ENCODE measurements around the gene SELL.
"Not testable (repeated sequence)": the region's sequence is repeated elsewhere in the genome, so short reads cannot be mapped to it uniquely, and the experiment has no call there.

Gene SELL

DNA sequence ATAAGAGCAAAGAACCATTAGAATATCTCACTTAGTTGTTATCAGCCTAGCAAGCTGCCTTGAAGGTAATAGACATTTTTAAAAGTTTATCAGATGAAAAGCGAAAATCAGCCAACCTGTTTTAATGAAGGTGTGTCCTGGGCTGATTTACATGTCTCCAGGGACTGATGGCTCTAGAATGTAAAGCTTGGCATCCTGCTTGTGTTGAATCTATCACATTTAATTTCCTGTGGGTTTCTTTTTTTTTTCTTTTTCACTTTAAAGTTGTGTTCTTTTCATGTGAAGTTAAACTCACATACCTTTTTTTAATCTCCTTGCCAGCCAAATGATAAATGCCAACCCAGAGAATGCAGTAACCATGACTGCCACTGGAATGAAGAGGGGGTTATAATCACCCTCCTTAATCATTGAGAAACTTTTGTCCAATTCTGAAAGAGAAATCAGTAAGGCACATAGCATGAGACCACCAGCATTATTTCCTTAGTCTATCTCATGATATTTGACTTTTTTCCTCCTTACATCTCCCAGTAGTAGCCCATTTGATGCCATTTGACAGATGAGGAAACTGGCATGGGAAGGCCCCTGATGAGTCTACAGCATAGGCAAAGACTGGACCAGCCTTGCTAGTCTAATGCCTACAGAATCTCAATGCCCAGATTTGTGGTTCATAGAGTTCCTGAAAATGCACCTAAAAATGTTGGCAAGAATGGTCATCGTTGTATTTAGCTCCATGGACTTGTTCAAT lies 10.0 kb downstream of the SELL start:
- DNase-seq = no peak

DNA sequence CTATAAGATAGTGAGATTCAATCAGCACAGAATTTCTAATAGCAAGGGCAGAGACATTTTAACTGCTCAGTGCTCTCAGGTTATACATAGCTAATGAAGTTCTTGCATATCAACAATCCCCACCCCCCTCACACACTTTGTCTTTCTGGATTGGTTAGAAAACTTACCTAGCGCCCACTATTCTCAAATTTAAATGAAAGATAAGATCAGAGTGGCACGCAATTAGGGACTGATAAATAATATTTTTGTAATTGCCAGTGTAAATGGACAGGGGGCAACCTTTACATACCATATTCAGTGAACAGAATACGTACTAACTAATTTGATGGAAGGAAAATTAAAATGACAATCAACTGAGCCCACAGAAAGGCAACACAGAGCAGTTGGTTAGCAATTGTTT lies 11.7 kb downstream of the SELL start:
- no peak for DNase-seq

DNA sequence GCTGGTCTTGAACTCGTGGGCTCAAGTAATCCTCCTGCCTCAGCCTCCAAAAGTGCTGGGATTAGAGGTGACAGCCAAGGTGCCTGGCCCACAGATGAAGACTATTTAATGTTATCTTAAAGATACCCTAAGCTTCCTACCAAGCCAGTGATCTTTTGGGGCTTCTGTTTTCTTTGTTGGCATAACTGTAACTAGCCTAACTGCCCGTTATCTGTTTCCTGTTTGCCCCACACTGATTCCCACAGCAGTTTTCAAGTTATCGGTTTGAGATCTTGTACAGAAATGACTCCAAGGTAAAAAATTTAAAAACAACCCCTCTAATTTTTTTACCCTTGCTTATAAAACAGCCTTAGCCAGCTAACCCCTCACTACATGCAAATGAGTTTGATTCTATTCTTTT lies 12.4 kb downstream of the SELL start:
- peak; percentile 31 for DNase-seq

DNA sequence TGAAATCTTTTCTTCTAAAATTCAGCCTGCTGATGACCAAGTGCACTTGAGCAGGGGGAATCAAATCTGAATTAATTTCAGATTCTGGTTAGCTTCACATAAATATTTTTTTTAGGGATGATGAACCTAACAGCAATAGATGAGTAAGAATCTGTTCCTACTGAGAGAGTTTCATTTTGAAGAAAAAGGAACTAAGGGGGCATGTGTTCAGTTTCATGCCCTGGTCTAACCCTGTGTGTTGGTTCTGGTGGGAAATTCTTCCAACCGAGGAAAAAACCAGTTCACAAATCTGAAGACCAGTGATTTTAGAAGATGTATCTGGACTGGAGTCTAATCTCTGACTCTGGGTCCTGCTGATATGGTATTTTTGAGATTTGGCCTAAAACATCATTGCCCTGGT lies 13.7 kb downstream of the SELL start:
- no peak for DNase-seq

DNA sequence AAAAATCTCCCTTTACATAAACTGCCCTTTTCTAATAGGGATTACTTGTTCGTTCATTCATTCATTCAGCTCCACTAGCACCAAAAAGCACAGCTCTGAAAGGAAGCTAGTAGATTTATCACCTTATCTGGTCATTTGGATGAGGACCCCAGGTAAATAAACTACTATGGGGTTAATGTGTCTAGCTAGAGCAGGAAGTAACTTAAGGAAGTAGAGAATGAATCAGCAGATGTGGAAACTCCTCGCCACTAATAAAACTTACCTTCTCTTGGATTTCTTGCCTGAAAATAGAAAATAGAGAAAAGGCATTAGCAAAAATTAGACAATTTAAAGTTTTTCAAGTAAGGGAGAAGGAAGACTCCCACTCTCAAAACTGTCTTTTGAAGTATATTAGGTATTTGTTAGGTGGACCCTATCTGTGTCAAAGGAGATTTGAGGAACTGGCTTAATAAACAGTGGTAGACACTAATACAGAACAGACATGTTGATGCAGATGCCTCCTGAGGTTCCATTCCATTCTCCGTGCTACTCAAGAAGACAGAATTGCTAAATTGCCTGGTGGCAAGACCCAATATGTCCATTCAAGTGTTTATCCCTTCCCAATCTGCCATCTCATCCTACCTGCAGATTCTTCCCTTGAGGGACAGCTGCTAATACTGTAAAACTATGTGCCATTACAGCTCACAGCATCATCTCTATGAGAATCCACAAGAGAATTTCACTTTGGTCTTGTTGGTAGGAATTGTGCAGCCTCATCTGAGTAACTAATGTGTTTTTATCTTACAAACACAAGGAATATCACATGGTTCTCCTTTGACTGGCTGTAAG lies 14.9 kb downstream of the SELL start:
- DNase-seq = no peak

DNA sequence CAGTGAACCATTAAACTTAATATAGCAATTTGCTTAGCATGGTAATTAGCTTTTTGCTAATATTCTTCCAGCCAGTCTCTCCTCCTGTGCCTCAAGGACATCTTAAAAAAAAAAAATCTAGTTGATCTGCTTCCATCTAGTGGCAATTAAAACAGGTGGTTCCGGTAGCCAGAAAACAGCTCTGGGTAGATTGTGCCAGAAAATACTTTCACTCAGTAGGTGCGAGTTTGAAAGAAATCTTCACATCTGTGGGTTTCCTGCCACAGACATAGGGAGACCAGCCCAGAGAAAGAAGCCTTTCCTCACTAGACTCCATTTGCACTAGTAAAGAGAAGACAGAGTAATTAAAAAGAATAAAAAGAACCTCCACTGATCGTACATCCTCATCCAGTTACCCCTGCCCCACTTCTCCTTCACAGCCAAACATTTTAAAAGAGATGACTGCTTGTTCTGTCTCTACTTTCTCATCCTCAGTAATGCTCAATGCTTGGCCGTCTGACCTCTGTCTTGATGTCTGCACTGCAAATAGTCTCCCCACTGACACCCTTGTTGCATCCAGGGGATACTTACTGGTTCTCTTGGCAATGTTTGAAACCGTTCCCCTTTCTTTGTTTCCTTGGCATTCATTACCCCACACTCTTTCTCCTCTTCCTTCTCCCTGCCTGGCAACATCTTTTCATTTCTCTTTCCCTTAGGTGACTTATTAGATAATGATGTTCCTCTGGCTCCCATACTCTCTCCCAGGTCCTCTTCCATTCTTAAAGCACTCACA lies 16.9 kb downstream of the SELL start:
- no peak for DNase-seq

DNA sequence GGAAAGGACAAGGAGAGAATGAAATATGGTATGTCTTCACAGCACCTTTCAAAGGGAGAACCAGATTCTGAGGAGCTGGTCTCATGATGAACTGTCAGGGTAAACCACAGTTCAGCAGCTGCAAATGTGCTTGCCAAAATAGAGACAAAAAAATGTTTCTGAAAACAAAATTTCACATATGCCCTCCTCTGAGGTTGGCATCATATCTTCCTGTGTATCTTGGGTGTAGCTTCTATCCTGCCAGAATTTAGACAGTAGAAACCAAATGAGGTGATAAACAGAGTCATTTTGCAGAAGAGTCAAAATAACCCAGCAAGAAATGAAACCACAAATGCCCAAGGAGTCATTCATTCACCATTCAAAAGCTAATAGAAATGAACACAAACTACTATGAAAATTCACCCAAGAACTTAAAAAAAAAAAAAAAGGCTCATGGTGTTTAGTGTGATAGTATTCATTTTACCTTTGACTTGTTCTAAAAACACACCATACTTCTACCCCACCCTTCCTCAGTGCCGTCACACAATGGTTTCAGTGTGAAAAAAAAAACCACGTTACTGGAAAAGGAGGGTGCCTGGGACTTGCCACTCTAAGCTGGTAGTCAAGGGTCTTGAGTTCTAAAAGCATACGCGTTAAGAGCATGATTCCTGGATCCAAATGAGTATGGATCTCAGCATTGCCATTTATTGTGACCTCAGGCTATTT lies 18.5 kb downstream of the SELL start:
- peak; percentile 41 for DNase-seq

DNA sequence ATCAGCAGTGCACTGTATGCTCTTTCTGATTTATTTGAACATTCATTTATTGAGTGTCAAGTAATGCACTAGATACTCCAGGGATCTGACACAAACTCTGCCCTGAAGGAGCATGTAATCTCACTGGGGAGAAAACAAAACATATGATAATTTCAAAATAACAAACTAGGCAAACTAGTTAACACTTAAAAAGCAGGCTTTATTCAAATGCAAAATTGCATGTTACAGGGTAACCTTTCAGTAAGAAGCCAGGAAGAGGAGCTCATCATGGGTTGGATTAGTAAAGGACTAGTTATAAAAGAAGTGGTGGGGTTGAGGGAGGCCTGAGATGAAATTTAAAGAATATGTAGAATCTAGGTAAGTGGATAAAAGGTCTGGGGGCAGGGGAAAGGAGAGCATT lies 20.9 kb downstream of the SELL start:
- no peak for DNase-seq

DNA sequence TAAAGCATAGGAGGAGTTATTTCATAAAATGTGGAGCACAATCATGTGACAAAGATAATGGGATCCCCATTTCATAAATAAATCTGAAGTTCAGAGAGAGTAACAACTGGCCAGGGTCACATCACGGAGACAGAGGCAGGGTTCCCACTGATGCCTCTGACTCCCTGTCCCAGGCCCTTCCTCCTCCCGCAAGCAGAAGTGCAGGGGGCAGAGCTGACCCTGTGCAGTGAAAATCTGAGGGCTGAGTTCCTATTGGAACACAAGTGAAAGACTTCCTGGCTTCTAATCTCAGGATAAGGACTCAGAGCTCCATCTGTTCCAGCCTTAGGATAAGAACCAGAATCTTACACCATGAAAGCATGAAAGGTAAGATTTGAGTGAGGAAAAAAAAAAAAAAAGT lies 22.0 kb downstream of the SELL start:
- no peak for DNase-seq

DNA sequence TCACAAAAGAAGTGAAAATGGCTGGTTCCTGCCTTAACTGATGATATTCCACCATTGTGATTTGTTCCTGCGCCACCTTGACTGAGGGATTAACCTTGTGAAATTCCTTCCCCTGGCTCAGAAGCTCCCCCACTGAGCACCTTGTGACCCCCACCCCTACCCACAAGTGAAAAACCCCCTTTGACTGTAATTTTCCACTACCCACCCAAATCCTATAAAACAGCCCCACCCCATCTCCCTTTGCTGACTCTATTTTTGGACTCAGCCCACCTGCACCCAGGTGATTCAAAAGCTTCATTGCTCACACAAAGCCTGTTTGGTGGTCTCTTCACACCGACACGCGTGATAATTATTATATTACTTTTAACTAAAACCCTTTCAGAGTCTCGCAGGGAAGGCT lies 23.0 kb downstream of the SELL start:
- DNase-seq = not testable (repeated sequence)

DNA sequence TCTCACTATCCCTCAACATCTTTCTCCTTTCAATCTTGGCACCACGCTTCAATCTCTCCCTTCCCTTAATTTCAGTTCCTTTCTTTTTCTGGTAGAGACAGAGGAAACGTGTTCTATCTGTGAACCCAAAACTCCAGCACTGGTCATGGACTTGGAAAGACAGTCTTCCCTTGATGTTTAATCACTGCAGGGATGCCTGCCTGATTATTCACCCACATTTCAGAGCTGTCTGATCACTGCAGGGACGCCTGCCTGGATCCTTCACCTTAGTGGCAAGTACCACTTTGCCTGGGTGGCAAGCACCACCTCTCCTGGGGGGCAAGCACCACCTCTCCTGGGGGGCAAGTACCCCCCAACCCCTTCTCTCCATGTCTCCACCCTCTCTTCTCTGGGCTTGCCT lies 27.8 kb downstream of the SELL start:
- no peak for DNase-seq

DNA sequence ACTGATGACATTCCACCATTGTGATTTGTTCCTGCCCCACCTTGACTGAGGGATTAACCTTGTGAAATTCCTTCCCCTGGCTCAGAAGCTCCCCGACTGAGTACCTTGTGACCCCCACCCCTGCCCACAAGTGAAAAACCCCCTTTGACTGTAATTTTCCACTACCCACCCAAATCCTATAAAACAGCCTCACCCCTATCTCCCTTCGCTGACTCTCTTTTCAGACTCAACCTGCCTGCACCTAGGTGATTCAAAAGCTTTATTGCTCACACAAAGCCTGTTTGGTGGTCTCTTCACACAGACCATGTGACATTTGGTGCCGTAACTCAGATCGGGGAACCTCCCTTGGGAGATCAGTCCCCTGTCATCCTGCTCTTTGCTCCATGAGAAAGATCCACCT lies 28.3 kb downstream of the SELL start:
- not testable (repeated sequence) for DNase-seq

DNA sequence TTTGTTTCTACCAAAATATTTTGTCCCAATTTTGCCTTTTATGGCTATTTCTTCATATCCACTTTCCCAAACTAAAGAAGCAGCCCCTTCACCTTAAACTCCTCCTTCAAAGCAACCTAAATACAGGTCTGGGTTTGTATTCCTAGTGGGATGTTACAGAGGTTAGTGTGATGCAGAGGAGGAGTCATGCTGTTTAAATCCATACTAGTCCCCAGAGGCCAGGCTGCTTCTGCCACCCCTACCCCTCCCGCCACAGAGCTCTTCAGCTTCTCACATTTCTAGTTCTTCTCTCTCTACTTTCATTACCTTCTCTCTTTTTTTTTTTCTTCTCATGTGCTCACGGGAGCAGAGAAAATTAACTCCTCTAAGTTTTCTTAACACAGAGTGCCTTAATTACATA lies 29.3 kb downstream of the SELL start:
- no peak for DNase-seq

DNA sequence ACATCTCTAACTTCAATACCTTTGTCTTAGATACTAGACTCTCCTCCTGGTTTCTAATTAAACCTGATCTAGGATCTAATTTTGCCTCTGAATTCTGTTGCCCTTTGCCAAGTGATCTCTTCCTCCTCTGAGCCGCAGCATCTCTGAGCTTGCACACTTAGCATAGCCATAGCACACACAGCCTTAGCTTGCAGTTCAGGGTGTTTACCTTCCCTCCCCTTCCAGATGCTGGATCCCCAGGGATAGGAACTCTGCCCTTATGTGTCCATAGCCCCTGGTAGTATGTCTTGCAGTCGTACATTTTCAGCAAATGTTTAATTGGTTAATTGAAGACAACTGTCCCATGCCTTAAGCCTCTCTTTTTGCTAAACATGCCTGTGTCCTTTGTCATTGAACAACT lies 30.3 kb downstream of the SELL start:
- DNase-seq = no peak

DNA sequence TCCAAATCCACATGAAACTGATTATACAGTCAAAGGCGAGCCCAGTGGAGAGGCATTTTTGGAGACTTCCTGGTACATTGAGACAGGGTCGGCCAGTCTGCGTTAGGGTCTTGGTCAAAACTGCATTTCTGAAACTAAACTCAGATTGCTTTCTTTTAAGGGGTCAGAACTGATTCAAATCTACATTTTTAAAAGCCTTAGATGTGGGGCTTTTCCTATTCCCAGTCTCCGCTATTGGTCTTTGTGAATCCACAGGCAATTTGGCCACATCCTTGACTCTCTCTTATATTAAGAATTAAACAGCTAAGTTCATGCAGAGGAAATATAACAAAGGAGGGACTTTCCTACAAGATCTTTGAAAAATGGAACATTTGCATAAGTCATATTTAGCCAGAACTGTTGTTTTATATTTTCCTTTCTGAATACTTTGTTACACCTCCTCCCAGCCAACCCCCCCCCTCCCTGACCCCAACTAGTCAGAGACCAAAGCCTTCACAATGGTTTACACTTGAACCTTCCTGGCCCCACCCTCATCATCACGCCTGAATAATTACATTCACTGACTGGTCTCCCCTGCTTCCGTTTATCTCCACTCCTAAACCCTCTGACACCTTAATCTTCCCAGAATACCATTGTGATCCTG lies 30.9 kb downstream of the SELL start:
- DNase-seq = no peak

DNA sequence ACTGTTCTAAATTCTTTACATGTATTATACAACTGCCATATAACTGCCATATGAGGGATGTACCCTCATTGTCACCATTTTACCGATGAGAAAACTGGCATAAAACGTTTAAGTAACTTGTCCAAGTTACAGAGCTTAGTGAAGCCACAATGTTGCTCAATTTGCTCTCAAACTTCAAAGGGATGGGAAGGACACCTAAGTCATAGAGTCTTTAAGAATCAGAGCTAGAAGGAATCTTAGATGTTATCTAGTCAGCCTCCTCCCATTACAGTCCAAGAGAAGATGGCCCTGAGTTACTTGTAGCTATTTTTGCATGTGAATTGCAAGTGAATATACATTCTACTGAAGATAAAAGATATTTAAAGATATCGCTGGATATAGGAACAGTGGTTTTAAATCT lies 31.7 kb downstream of the SELL start:
- no peak for DNase-seq

DNA sequence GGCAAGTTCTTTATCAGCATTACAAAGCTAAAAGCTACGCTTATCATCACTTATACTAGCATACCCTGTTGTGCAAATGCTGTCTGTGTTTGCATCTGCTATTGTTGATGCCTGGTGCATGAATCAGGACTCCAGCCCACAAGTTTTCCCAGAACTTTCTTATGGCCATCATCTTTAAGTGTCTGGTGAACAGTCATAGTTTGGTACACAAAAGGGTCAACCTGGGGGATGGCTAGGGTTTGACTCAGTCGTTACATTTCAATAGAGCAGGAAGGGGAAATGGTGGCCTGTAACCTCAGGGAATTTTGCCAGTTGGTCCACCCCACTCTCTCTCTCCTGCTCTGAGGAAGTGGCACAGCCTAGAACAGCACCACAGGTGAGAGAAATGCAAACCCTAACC lies 35.4 kb downstream of the SELL start:
- no peak for DNase-seq

DNA sequence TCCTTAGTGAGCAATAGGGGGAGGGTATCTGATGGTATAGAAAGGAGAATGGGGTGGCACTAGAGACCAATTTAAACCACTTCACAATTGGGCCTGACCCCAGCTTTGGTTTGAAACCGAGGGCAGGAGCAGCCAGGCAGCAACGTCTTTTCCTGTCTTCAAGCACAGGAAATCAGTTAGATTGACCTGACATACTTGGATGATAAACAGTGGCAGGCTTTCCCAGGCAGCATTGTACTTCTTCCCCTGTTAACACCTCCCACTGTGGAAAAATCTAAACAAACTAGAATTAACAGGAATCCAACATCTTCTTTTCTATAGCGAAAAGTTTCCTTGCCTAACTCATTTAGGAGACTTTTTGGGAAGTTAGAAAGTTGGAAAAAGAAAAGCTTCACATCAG lies 40.6 kb downstream of the SELL start:
- no peak for DNase-seq

DNA sequence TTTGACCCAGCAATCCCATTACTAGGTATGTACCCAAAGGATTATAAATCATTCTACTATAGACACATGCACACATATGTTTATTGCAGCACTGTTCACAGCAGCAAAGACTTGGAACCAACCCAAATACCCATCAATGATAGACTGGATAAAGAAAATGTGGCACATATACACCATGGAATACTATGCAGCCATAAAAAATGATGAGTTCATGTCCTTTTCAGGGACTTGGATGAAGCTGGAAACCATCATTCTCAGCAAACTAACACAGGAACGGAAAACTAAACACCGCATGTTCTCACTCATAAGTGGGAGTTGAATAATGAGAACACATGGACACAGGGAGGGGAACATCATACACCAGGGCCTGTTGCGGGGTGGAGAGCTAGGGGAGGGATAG lies 41.2 kb downstream of the SELL start:
- DNase-seq = not testable (repeated sequence)

DNA sequence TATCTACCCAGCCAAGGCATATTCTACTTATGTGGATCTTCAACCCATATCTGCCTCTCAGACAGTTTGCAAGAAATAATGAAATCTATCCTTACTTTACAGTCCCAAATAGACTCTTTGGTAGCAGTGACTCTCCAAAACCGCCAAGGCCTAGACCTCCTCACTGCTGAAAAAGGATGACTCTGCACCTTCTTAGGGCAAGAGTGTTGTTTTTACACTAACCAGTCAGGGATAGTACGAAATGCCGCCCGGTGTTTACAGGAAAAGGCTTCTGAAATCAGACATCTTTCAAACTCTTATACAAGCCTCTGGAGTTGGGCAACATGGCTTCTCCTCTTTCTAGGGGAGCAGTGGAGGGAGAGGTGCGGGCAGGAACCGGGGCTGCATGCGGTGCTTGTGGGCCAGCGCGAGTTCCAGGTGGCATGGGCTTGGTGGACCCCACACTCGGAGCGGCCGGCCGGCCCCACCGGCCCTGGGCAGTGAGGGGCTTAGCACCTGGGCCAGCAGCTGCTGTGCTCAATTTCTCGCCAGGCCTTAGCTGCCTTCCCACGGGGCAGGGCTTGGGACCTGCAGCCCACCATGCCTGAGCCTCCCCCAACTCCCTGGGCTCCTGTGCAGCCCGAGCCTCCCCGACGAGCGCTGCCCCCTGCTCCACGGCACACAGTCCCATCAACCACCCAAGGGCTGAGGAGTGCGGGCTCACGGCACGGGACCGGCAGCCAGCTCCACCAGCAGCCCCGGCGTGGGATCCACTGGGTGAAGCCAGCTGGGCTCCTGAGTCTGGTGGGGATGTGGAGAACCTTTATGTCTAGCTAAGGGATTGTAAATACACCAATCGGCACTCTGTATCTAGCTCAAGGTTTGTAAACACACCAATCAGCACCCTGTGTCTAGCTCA lies 43.5 kb downstream of the SELL start:
- DNase-seq = peak; percentile 17

DNA sequence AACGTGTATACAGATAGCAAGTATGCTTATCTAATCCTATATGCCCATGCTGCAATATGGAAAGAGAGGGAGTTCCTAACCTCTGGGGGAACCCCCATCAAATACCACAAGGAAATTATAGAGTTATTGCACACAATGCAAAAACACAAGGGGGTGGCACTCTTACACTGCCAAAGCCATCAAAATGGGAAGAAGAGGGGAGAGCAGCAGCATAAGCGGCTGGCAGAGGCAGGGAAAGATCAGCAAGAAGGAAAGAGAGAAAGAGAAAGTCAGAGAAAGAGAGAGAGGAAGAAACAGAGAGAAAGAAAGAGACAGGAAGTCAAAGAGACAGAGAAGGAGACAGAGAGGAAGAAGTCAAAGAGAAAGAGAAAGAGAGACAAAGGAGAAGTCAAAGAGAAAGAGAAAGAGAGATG lies 44.2 kb downstream of the SELL start:
- peak; percentile 35 for DNase-seq

All from hematopoietic multipotent progenitor cell treated with erythropoietin and hydrocortisone succinate and interleukin-3 and kit ligand, for 8 days (in vitro differentiated cells).